Body of pancreas (tissue), 4 donors: ENCODE data around the gene BRF1. TPM values are rescaled to one million over a fixed set of nuclear protein-coding genes. Genes with fewer than 3 reads are reported as not detected.
"Not testable (repeated sequence)": the region's sequence is repeated elsewhere in the genome, so short reads cannot be mapped to it uniquely, and the experiment has no call there.

ENCODE experiments used
- ATAC-seq: fragments of 150-250 bp; one replicate; pipeline ENCODE4 v1.9.1; 2016
- DNase-seq, 4 donors: peaks; one replicate each; pipeline ENCODE4 v3.0.0-alpha.2; 2019
- H3K27ac ChIP-seq, 4 donors: fragments of 200-600 bp; sonication (generic); 1 replicate in 3 of 4; 2 replicates in 1 of 4; pipeline versions ENCODE4 v1.5.1 to v1.6.1; 2016 to 2019; ENCODE audit warnings: mild to moderate bottlenecking in 1 of 4, mixed read lengths in 1 of 4, moderate library complexity in 1 of 4
- H3K27me3 ChIP-seq, 2 donors: fragments of 200-600 bp; sonication (generic); one replicate each; pipeline ENCODE4 v1.6.0; 2016; ENCODE audit warnings: mild to moderate bottlenecking in 1 of 2
- H3K36me3 ChIP-seq, 2 donors: fragments of 200-600 bp; sonication (generic); replicated peaks in 1 of 2; 2 replicates each; pipeline ENCODE4 v1.5.1; 2016; ENCODE audit warnings: low read depth in 2 of 2; ENCODE audit not compliant: insufficient read depth in 1 of 2
- H3K4me1 ChIP-seq: fragments of 200-600 bp; sonication (generic); one replicate; pipeline ENCODE4 v1.6.0; 2016
- H3K4me3 ChIP-seq, 2 donors: fragments of 200-600 bp; sonication (generic); 1 replicate in 1 of 2; 2 replicates in 1 of 2; pipeline ENCODE4 v1.5.1; 2016 to 2019
- H3K9me3 ChIP-seq, 3 donors: fragments of 200-600 bp; sonication (generic); 1 replicate in 2 of 3; 2 replicates in 1 of 3; pipeline ENCODE4 v1.5.1; 2016
- CTCF ChIP-seq, 7 experiments: fragments of 450-650 bp in 4 of 7; fragments of 200-600 bp in 3 of 7; sonication (generic) in 3 of 7; IDR thresholded peaks; one replicate each; pipeline ENCODE4 v1.5.1; 2016 to 2019; ENCODE audit warnings: antibody characterized with exemption in 7 of 7
- POLR2A ChIP-seq, 3 donors: fragments of 450-650 bp; IDR thresholded peaks; one replicate each; pipeline ENCODE4 v1.6.1; 2016; ENCODE audit warnings: antibody characterized with exemption in 3 of 3, mild to moderate bottlenecking in 2 of 3
- WGBS, 2 donors: methylation state at CpG; one replicate each; pipeline ENCODE4 v1.1.5; 2017; 5-methylcytosine and 5-hydroxymethylcytosine counted together
- intact Hi-C: fragments of 100-400 bp; cut with DNase I; formaldehyde crosslinking; loops from one replicate; pipeline ENCODE4 v1.15.1; 2023
- total RNA-seq, 2 donors: library from RNA; depleted of rRNA; stranded (reverse); fragments of >200 nt; gene quantifications; one replicate each; pipeline ENCODE4 v1.1.0, GENCODE V29; 2016

BRF1 gene
- total RNA-seq, 2 donors from 2014 or later = 54.5 to 86.7 TPM

GRCh38 chr14:105307052-105307727 is 6.4 kb upstream of the BRF1 start:
- intact Hi-C loops = no loop called here
- Histone ChIP-seq H3K27ac (no peak overlapping the region), H3K27me3 (no peaks in the 10 kb centered on the region), H3K36me3 (no peaks in the 10 kb centered on the region), H3K9me3 (no peaks in the 10 kb centered on the region), H3K4me3 (no peak overlapping the region), H3K4me1 (peaks cover 12% of the 10 kb centered on the region)
- no peak for ATAC-seq
- DNase-seq = no peak
- no peak for TF ChIP-seq POLR2A (IDR thresholded peaks at IDR 0.05)
- TF ChIP-seq CTCF (IDR thresholded peaks at IDR 0.05) = no peak
- 89 to 92% methylated on average over 4 of the region's 4 CpGs for WGBS, 2 donors

- no peak for DNase-seq
- intact Hi-C loops = no loop called here
- 84 to 91% methylated on average over 3 to 6 of the region's 9 CpGs for WGBS, 2 donors
Observed at GRCh38 chr14:105305791-105306190, 5.0 kb upstream of the BRF1 start.

GRCh38 chr14:105305345-105305744 is 4.5 kb upstream of the BRF1 start:
- no peak for ATAC-seq
- no peak for DNase-seq
- Histone ChIP-seq H3K9me3 (no peaks in the 10 kb centered on the region), H3K36me3 (no peaks in the 10 kb centered on the region), H3K27ac (no peak overlapping the region), H3K27me3 (no peaks in the 10 kb centered on the region), H3K4me1 (peaks cover 12% of the 10 kb centered on the region), H3K4me3 (no peak overlapping the region)
- TF ChIP-seq POLR2A (IDR thresholded peaks at IDR 0.05) = no peak
- no peak for TF ChIP-seq CTCF (IDR thresholded peaks at IDR 0.05)
- intact Hi-C loops = no loop called here
- WGBS, 2 donors = 72 to 77% methylated on average over 7 to 9 of the region's 9 CpGs

More at GRCh38 chr14:105305791-105306190, 5.0 kb upstream of the BRF1 start:
- Histone ChIP-seq H3K36me3 (no peaks in the 10 kb centered on the region), H3K9me3 (no peaks in the 10 kb centered on the region), H3K27me3 (no peaks in the 10 kb centered on the region), H3K4me1 (peaks cover 12% of the 10 kb centered on the region), H3K27ac (no peak overlapping the region), H3K4me3 (no peak overlapping the region)
- TF ChIP-seq CTCF (IDR thresholded peaks at IDR 0.05) (no peak), POLR2A (IDR thresholded peaks at IDR 0.05) (no peak)
- no peak for ATAC-seq

- Histone ChIP-seq H3K27me3 (no peaks in the 10 kb centered on the region), H3K9me3 (no peaks in the 10 kb centered on the region), H3K4me1 (peaks cover 14% of the 10 kb centered on the region), H3K4me3 (no peak overlapping the region), H3K36me3 (no peaks in the 10 kb centered on the region), H3K27ac (no peak overlapping the region)
- WGBS, 2 donors = 83 to 84% methylated on average over 9 of the region's 9 CpGs
- ATAC-seq = no peak
- DNase-seq = no peak
- TF ChIP-seq POLR2A (IDR thresholded peaks at IDR 0.05) (no peak), CTCF (IDR thresholded peaks at IDR 0.05) (no peak)
- intact Hi-C loops = no loop called here
Observed at GRCh38 chr14:105304565-105304964, 3.8 kb upstream of the BRF1 start.

- no peak overlapping the region for H3K27ac ChIP-seq
- no peaks in the 10 kb centered on the region for H3K9me3 ChIP-seq
- no peak overlapping the region for H3K4me3 ChIP-seq
- 67 to 74% methylated on average over 6 of the region's 6 CpGs for WGBS, 2 donors
- no peaks in the 10 kb centered on the region for H3K36me3 ChIP-seq
- no peaks in the 10 kb centered on the region for H3K27me3 ChIP-seq
- TF ChIP-seq POLR2A (IDR thresholded peaks at IDR 0.05) (no peak), CTCF (IDR thresholded peaks at IDR 0.05) (no peak)
- DNase-seq (no peak), ATAC-seq (no peak)
- intact Hi-C loops = no loop called here
- peaks cover 16% of the 10 kb centered on the region for H3K4me1 ChIP-seq
Observed at GRCh38 chr14:105303949-105304348, 3.1 kb upstream of the BRF1 start.

- intact Hi-C loops, H3K9me3 ChIP-seq, H3K27me3 ChIP-seq, ATAC-seq, DNase-seq, H3K36me3 ChIP-seq: not testable (repeated sequence)
- 60 to 77% methylated on average over 11 of the region's 11 CpGs for WGBS, 2 donors
- H3K4me3 ChIP-seq = peak overlapping the region in 1 of 2 donors; percentile 59
- peaks cover 26% of the 10 kb centered on the region for H3K4me1 ChIP-seq
- H3K27ac ChIP-seq = peak overlapping the region; percentile 94 to 99 (median 98)
Observed at GRCh38 chr14:105301915-105302249, 1.1 kb upstream of the BRF1 start.
